Esophagus muscularis mucosa (tissue), 3 donors: ENCODE results near the gene NDST1.

Experiments
- CTCF ChIP-seq, 3 experiments: fragments of 200-600 bp in 2 of 3; fragments of 450-650 bp in 1 of 3; sonication (generic) in 2 of 3; IDR thresholded peaks; one replicate each; pipeline ENCODE4 v1.5.1; 2017 to 2019; ENCODE audit warnings: antibody characterized with exemption in 3 of 3, mild to moderate bottlenecking in 2 of 3, moderate library complexity in 1 of 3
- POLR2A ChIP-seq: fragments of 450-650 bp; IDR thresholded peaks from one replicate; pipeline ENCODE4 v1.6.1; 2017; ENCODE audit warnings: antibody characterized with exemption, moderate library complexity, mild to moderate bottlenecking, low read depth
- POLR2AphosphoS5 ChIP-seq, 2 donors: sonication (generic); formaldehyde crosslinking; IDR thresholded peaks; one replicate each; pipeline ENCODE4 v1.6.1; 2017; ENCODE audit warnings: antibody characterized with exemption in 2 of 2

GRCh38 chr5:150604894-150605440 lies 97.0 kb downstream of the NDST1 start:
- TF ChIP-seq CTCF (IDR thresholded peaks at IDR 0.05) (no peak), POLR2A (no peak), POLR2AphosphoS5 (IDR thresholded peaks at IDR 0.05) (no peak)
